HG02763 (cell line): ENCODE results near the gene ERGIC3.

Experiments
- ATAC-seq: cut with Tn5 transposase; IDR thresholded peaks from one replicate; pipeline ENCODE4 v1.9.1; 2021; ENCODE audit warnings: mild to moderate bottlenecking, moderate library complexity; ENCODE audit not compliant: unreplicated experiment

Gene ERGIC3

DNA sequence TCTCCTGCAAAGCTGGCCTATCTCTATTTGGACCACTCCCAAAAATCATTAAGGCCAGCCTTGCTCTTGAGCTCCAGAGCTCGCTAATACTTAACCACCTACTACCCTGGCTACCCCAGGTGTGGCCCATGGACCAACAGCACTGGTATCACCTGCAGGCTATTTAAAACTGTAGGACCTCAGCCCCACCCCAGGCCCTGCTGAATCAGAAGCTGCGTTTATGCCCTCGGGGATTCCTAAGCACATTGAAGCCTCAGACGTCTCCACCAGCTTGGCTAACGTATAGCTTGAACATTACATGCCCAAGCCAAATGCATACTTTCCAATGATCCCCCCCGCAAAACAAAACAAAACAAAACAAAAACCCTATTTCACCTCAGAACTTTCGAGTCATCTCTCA lies 54.0 kb downstream of the ERGIC3 start:
- ATAC-seq, result no peak

DNA sequence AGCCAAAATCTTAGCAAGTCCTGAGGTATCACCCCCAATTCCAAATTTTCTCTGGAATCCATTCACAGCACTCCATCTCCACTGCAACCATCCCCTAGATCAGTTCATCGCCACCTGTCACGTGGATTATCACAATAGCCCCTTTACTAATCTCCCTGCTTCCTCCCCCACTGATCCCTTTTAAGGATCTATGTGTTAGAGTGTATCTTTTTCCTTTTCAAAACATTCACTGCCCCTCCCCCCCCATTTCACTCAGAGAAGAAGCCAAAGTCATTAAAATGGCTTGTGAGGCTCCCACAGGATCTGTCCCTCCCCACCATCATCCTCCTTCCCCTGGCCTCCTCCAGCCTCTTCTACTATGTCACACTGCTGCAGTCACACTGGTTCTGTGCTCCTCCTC lies 55.3 kb downstream of the ERGIC3 start:
- no peak for ATAC-seq

DNA sequence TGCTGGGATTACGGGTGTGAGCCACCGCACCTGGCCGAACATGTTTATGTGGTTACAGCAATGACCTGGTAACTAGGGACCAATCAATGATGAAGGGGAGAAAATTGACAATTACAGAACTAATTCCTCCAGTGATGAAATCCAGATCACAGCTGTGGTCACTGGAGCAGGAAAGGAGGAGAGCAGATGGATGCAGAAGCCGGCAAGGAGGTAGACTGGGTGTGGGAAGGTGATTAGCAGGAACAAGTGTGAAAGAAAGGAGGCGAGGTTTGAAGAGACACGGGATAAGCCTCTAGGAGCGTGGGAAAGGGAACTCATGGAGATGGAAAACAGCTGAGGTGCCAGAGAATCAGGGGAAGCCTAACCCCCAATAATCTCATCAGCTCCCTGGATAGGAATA lies 56.6 kb downstream of the ERGIC3 start:
- no peak for ATAC-seq

DNA sequence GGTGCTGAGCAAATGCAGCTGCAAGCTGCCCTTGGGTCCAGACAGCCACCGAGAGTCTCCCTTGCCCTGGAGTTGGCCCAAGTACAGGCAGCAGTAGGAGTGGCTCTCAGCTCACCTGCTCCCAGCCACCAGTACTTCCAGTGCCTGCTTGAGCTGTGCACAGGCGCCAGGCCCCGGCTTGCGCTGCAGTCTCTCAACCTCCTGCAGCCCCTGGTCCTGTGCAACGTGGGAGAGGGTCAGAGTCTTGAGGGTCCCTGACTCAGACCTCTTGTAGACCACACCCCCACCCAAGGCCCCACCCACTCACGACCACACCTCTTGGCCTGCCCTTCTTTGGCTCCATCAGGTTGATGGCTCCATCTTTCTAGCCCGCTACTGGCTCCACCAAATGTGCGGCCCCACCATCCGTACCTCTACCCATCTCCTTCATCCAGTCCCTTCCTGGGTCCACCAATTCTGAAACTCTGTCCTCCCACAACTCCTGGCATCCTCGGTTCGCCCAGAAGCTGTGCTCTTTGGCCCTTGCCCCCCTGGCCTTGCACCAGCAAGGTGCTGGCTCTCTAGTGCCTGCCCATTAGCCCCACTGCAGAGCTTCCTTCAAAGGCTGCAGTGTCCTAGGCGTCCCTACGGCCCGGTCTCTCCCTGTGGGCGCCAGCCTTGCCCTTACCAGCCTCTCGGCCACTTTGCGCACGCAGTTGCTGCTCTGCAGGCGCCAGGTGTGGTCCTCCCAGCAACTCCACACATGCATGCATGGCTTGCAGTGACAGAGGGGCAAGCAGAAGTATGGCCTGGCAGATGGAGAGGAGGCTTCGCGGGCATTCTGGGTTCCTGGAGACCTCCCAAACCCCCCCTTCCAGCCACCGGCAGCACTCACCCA lies 57.3 kb downstream of the ERGIC3 start:
- no peak for ATAC-seq

- no peak for ATAC-seq
These were observed 57.9 kb downstream of the ERGIC3 start for GRCh38 chr20:35599776-35600120.

- ATAC-seq, result no peak
These were observed 58.5 kb downstream of the ERGIC3 start for GRCh38 chr20:35600176-35600992.

DNA sequence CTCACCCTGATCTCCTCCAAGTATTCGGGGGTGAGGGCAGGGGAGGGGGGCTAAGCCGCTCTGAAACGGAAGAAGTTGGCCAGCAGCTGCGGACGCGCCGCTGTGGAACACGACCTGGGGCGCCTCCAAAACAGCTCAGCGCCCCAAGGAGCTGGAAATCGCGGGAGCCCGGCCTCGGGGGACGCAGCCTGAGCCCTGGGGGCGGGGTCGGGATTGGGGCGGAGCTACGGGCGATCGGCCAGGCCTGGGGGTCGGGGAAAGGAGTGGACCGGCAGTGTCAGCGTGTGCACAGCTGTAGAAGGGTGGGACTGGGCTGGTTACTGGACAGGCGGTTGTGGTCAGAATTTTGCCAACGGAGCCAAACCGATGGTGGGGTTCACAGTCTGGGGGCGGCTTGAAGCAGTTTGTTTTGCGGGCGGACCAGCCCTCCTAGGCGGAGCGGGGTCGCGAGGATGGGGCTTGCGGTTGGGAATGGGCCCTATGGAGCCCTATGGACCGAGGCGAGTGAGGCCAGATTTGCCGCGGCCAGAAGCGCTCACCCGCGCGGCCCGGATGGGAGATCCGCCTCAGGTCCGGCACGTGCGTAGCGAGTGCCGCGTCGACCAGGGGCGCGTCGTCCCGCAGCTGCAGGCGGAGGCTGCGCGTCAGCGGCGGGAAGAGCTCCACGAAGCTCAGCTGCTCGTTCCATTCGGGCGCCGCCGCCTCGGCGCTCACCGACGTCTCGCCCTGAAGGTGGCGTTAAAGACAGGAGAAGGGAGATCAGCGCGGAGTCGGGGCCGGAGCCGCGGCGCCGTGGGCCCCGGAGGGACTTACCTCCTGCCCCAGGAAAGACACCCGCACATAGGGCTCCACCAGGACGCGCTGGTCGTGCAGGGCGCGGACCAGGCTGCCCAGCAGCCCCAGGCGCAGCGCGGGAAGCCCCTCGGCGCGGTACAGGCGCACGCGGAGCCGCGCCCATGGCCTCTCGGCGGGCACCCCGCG lies 59.4 kb downstream of the ERGIC3 start:
- ATAC-seq, result no peak

DNA sequence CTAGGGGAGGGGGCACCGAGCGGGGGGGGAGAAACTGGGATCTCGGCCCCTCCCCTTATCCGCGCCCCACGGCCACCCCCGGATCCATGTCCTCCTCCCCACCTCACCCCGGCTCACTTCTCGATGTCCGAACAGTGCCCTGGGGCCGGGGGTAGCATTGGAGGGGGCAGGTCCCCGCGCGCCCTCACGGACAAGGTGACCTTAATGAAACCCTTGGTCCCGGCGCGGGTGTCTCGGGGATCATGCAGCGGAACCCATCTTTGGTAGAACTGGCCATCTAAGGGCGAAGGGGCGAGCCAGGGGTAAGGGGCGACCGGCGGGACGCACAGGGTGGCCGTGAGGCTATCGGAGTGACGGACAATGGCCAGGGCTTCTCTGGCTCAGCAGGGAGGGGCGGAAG lies 60.1 kb downstream of the ERGIC3 start:
- ATAC-seq, result no peak

- no peak for ATAC-seq
These were observed 61.1 kb downstream of the ERGIC3 start for GRCh38 chr20:35602851-35603495.

DNA sequence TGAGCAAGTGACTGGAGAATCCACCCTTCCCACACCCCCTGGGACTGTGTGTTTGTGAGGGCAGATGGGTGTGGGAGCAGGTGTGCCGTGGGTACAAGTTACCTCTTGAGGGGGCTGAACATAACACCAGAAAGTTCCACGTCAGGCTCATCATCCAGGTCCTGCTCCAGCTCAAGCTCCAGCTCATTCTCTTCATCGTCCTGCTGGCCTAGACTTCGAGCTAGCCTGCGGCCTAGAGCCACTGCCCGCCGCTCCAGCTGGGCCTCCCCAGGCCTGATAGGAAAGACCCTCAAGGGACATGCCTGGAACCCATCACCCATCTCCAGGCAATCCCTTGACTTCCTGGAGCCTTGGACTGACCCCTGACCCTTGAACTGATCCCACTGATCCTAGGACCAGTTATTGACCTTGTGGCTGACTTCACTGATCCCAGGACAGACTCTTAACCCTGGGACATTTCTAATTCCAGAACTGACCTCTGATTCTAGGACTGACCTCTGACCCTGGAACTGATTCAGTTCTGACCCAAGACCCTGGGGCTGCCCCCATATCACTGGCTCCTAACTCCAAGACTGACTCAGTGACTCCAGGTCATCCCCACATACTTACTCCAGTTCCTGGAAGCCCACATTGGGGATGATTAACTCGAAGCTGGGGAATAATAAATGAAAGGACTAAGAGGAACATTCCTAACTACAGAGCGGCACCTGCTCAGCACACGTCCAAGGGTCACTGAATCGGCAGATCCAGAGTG lies 62.0 kb downstream of the ERGIC3 start:
- no peak for ATAC-seq

DNA sequence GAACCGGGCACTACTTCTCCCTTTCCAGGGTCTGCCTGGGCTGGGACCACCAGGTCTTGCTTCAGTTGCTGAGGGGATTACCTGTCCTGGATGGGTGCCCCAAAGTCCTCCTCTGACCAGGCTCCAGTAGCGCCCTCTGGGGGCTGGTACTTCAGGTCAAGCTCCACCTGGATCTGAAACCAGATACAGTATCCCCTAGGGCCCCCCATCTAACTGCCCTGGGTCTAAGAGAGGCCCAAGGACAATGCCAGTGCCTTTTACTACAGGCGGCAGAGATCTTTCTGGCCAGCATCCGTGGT lies 62.5 kb downstream of the ERGIC3 start:
- ATAC-seq, result no peak

DNA sequence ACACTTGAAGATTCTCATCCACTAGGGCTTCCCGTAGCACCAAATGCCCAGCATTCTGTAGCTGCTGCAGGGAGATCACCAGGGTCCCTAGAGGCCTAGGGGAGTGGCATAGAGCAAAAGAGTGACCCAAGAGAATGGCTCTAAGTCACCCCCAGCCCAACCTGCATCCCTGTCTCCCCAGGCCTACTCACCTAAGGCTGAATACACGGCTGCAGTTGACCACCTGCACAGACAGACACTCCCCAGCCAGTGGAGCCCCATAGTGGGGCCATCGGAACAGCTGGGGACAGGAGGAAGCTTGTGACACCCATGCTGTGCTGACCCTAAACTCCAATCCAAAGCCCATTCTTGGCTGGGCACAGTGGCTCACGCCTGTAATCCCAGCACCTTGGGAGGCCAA lies 64.2 kb downstream of the ERGIC3 start:
- no peak for ATAC-seq
